Measurements from ENCODE around the gene ATG10. TPM values are rescaled to one million over a fixed set of nuclear protein-coding genes. Genes with fewer than 3 reads are reported as not detected.
A peak's percentile ranks its signal among the peaks of the same experiment; 100 is the strongest.

The ATG10 gene
- total and polyA plus RNA-seq, 2 of the 8 experiments (the other 6 are each of a cell fraction or from before 2014, with no cell fraction given), result 3.7 to 8.8 TPM

- WGBS, 2 experiments (ENCODE audit: extremely low coverage in 1 of 2, insufficient coverage in 1 of 2, insufficient read length in 1 of 2, insufficient replicate concordance in 2 of 2, low coverage in 1 of 2, low lambda C conversion rate in 2 of 2, missing lambda C conversion rate in 1 of 2), result 82% methylated on average over 3 of the region's 3 CpGs; no CpG with 5 or more reads in 1 of the 2 experiments
- peak; percentile 58 for FAIRE-seq
Observed at GRCh38 chr5:82174128-82174918, 202.5 kb downstream of the ATG10 start.

More at GRCh38 chr5:82174128-82174918, 202.5 kb downstream of the ATG10 start:
- H2BK15ac ChIP-seq (ENCODE audit: low read length), result no peak overlapping the region
- H3K79me2 ChIP-seq (ENCODE audit: control insufficient read depth in 1 of 2, insufficient read depth in 2 of 2, low read length in 2 of 2), result no peaks in the 10 kb centered on the region
- H3K9ac ChIP-seq (replicated peaks in 1 of 4; ENCODE audit: extremely low read depth in 1 of 4, low read depth in 3 of 4, low read length in 3 of 4), result no peak overlapping the region
- H3K4me3 ChIP-seq (ENCODE audit: extremely low read depth in 1 of 4, insufficient read depth in 2 of 4, low read depth in 3 of 4, low read length in 4 of 4), result no peak overlapping the region
- no peaks in the 10 kb centered on the region for H3K4me1 ChIP-seq (replicated peaks in 1 of 4; ENCODE audit: control insufficient read depth in 3 of 4, insufficient read depth in 4 of 4, low read length in 3 of 4)
- no peaks in the 10 kb centered on the region for H3K36me3 ChIP-seq (ENCODE audit: control insufficient read depth in 2 of 4, insufficient read depth in 4 of 4, low read length in 3 of 4)
- H3K27me3 ChIP-seq (replicated peaks in 1 of 4; ENCODE audit: control insufficient read depth in 3 of 4, extremely low read depth in 1 of 4, insufficient read depth in 3 of 4, low read length in 3 of 4), result no peaks in the 10 kb centered on the region
- H3K23me2 ChIP-seq (ENCODE audit: low read depth, low read length), result no peaks in the 10 kb centered on the region
- TF ChIP-seq, protein P1, sequence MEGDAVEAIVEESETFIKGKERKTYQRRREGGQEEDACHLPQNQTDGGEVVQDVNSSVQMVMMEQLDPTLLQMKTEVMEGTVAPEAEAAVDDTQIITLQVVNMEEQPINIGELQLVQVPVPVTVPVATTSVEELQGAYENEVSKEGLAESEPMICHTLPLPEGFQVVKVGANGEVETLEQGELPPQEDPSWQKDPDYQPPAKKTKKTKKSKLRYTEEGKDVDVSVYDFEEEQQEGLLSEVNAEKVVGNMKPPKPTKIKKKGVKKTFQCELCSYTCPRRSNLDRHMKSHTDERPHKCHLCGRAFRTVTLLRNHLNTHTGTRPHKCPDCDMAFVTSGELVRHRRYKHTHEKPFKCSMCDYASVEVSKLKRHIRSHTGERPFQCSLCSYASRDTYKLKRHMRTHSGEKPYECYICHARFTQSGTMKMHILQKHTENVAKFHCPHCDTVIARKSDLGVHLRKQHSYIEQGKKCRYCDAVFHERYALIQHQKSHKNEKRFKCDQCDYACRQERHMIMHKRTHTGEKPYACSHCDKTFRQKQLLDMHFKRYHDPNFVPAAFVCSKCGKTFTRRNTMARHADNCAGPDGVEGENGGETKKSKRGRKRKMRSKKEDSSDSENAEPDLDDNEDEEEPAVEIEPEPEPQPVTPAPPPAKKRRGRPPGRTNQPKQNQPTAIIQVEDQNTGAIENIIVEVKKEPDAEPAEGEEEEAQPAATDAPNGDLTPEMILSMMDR (IDR thresholded peaks at IDR 0.05; ENCODE audit: control extremely low read depth in 1 of 3, insufficient read depth in 1 of 3, low read depth in 1 of 3, low read length in 3 of 3), result peak; percentile 58 to 73 (median 60)
- TF ChIP-seq, protein P2, sequence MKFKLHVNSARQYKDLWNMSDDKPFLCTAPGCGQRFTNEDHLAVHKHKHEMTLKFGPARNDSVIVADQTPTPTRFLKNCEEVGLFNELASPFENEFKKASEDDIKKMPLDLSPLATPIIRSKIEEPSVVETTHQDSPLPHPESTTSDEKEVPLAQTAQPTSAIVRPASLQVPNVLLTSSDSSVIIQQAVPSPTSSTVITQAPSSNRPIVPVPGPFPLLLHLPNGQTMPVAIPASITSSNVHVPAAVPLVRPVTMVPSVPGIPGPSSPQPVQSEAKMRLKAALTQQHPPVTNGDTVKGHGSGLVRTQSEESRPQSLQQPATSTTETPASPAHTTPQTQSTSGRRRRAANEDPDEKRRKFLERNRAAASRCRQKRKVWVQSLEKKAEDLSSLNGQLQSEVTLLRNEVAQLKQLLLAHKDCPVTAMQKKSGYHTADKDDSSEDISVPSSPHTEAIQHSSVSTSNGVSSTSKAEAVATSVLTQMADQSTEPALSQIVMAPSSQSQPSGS (IDR thresholded peaks at IDR 0.05; ENCODE audit: low read length), result no peak
- TF ChIP-seq RAD21 (IDR thresholded peaks at IDR 0.05 in 1 of 2, conservative IDR thresholded peaks at IDR 0.05 in 1 of 2; ENCODE audit: low read depth in 2 of 2, low read length in 2 of 2) (peak; percentile 50 to 71), ASH2L (IDR thresholded peaks at IDR 0.05; ENCODE audit: low read length) (no peak)
- no peak overlapping the region for H3K23ac ChIP-seq (ENCODE audit: insufficient read length)
- H2AK5ac ChIP-seq (ENCODE audit: low read depth, low read length), result no peak overlapping the region
- no peak overlapping the region for H2BK12ac ChIP-seq (ENCODE audit: low read depth, low read length)
- H4K20me1 ChIP-seq (replicated peaks in 1 of 2; ENCODE audit: control insufficient read depth in 1 of 2, insufficient read depth in 2 of 2, low read length in 2 of 2), result no peaks in the 10 kb centered on the region
- H2AFZ ChIP-seq (ENCODE audit: low read length), result no peak overlapping the region
- no peaks in the 10 kb centered on the region for H3K9me3 ChIP-seq (ENCODE audit: insufficient read depth in 2 of 2, low read depth in 1 of 2, low read length in 1 of 2)
- no peak overlapping the region for H3K18ac ChIP-seq (ENCODE audit: extremely low read depth, low read length)
- H3K4me2 ChIP-seq (ENCODE audit: insufficient read depth in 1 of 2, low read depth in 2 of 2, low read length in 2 of 2), result no peak overlapping the region
- DNase-seq (ENCODE audit: low read depth in 1 of 2, low spot score in 2 of 2), result peak; percentile 51 to 88
- no peak overlapping the region for H4K8ac ChIP-seq (ENCODE audit: extremely low read depth, insufficient read depth, low read length)
- H3K4ac ChIP-seq (replicated peaks; ENCODE audit: insufficient read length, low read depth, low read length), result no peak overlapping the region
- H3K14ac ChIP-seq (ENCODE audit: insufficient read length), result no peak overlapping the region
- CTCF ChIA-PET (ENCODE audit: partially characterized antibody), result interaction anchor here (0.6 to 8.1 kb wide), 12 partner anchors 8 to 536 kb away, joined by 3 to 62 read pairs (median 4); no protein-coding TSS in a partner anchor
- no peak overlapping the region for H4K91ac ChIP-seq (replicated peaks; ENCODE audit: insufficient read length, low read length)
- no peak overlapping the region for H2BK20ac ChIP-seq (ENCODE audit: low read length)
- POLR2A ChIA-PET (ENCODE audit: partially characterized antibody), result no interaction called here
- H4K5ac ChIP-seq (ENCODE audit: insufficient read length, low read depth, low read length), result no peak overlapping the region
- H3K27ac ChIP-seq (ENCODE audit: low read depth, low read length), result no peak overlapping the region
- H2BK120ac ChIP-seq (replicated peaks; ENCODE audit: low read depth, low read length), result no peak overlapping the region
- H3K56ac ChIP-seq (replicated peaks; ENCODE audit: insufficient read length, low read depth, low read length), result no peak overlapping the region
- H3K79me1 ChIP-seq (ENCODE audit: low read depth, low read length), result no peaks in the 10 kb centered on the region
- H2BK5ac ChIP-seq (ENCODE audit: low read depth, low read length), result no peak overlapping the region

Data from H1 (cell line).